CD14-positive monocyte (primary cell): ENCODE data around the gene RFXANK. TPM values are rescaled to one million over a fixed set of nuclear protein-coding genes. Genes with fewer than 3 reads are reported as not detected.

Source experiments
- DNase-seq, 3 donors: peaks; one replicate each; pipeline ENCODE4 v3.0.0-alpha.2; 2011 to 2022
- H2AFZ ChIP-seq: 2 replicates; pipeline ENCODE4 v1.6.0; 2012; ENCODE audit warnings: mild to moderate bottlenecking, low read depth, low read length, inconsistent platforms; ENCODE audit not compliant: insufficient read depth, poor library complexity, severe bottlenecking
- H3K27ac ChIP-seq, 2 donors: 1 replicate in 1 of 2; 2 replicates in 1 of 2; pipeline ENCODE4 v1.5.1; 2012 to 2013; ENCODE audit warnings: low read length in 2 of 2, control low read depth in 1 of 2, inconsistent platforms in 1 of 2, low read depth in 1 of 2, mild to moderate bottlenecking in 1 of 2
- H3K27me3 ChIP-seq, 2 donors: one replicate each; pipeline versions ENCODE4 v1.6.0 to v1.6.1; 2011 to 2013; ENCODE audit warnings: low read length in 2 of 2; ENCODE audit not compliant: control insufficient read depth in 2 of 2, insufficient read depth in 2 of 2
- H3K36me3 ChIP-seq, 2 donors: replicated peaks in 1 of 2; 1 replicate in 1 of 2; 2 replicates in 1 of 2; pipeline versions ENCODE4 v1.5.1 to v1.6.1; 2012 to 2013; ENCODE audit warnings: low read length in 2 of 2, control low read depth in 1 of 2, inconsistent platforms in 1 of 2, mild to moderate bottlenecking in 1 of 2; ENCODE audit not compliant: insufficient read depth in 2 of 2, control insufficient read depth in 1 of 2
- H3K4me1 ChIP-seq, 2 donors: 1 replicate in 1 of 2; 2 replicates in 1 of 2; pipeline versions ENCODE4 v1.5.1 to v1.6.1; 2012 to 2013; ENCODE audit warnings: low read length in 2 of 2, control low read depth in 1 of 2, inconsistent platforms in 1 of 2, mild to moderate bottlenecking in 1 of 2, moderate library complexity in 1 of 2; ENCODE audit not compliant: insufficient read depth in 2 of 2, control insufficient read depth in 1 of 2
- H3K4me2 ChIP-seq: replicated peaks from 2 replicates; pipeline ENCODE3; 2012; ENCODE audit warnings: low read length, moderate library complexity, mild to moderate bottlenecking; ENCODE audit not compliant: poor library complexity, severe bottlenecking; ENCODE audit errors: extremely low read depth
- H3K4me3 ChIP-seq, 3 experiments: fragments of 200-600 bp in 1 of 3; sonication (generic) in 1 of 3; replicated peaks in 1 of 3; 1 replicate in 2 of 3; 2 replicates in 1 of 3; pipeline ENCODE4 v1.5.1; 2011 to 2013; ENCODE audit warnings: low read length in 3 of 3, mild to moderate bottlenecking in 3 of 3, control low read depth in 2 of 3, low read depth in 2 of 3, inconsistent platforms in 1 of 3, moderate library complexity in 1 of 3
- H3K79me2 ChIP-seq: 2 replicates; pipeline ENCODE4 v1.6.0; 2012; ENCODE audit warnings: mild to moderate bottlenecking, control low read depth, inconsistent platforms, low read length, moderate library complexity; ENCODE audit not compliant: insufficient read depth
- H3K9ac ChIP-seq: 2 replicates; pipeline ENCODE4 v1.6.0; 2017; ENCODE audit warnings: low read length, mild to moderate bottlenecking; ENCODE audit not compliant: insufficient read depth, poor library complexity, severe bottlenecking
- H3K9me3 ChIP-seq, 2 donors: replicated peaks in 1 of 2; 1 replicate in 1 of 2; 2 replicates in 1 of 2; pipeline versions ENCODE4 v1.5.1 to v1.6.1; 2012 to 2013; ENCODE audit warnings: low read length in 2 of 2, control low read depth in 1 of 2; ENCODE audit not compliant: control insufficient read depth in 1 of 2, insufficient read depth in 1 of 2
- H4K20me1 ChIP-seq: 2 replicates; pipeline ENCODE4 v1.6.0; 2012; ENCODE audit warnings: mild to moderate bottlenecking, low read length, control low read depth, moderate library complexity; ENCODE audit not compliant: insufficient read depth
- H3K27ac Mint-ChIP-seq, 7 donors: one replicate each; pipeline ENCODE4 v1.8.0; 2020; ENCODE audit warnings: mild to moderate bottlenecking in 7 of 7, mixed read lengths in 7 of 7, moderate library complexity in 6 of 7, inconsistent platforms in 2 of 7
- H3K27me3 Mint-ChIP-seq, 3 donors: one replicate each; pipeline ENCODE4 v1.8.0; 2021 to 2022; ENCODE audit warnings: low read depth in 3 of 3, mild to moderate bottlenecking in 3 of 3, mixed read lengths in 3 of 3, moderate library complexity in 3 of 3, inconsistent platforms in 1 of 3
- H3K36me3 Mint-ChIP-seq, 2 donors: one replicate each; pipeline ENCODE4 v1.8.0; 2020; ENCODE audit warnings: mixed read lengths in 2 of 2, inconsistent platforms in 1 of 2, mild to moderate bottlenecking in 1 of 2
- H3K4me1 Mint-ChIP-seq: one replicate; pipeline ENCODE4 v1.8.0; 2020; ENCODE audit warnings: mild to moderate bottlenecking, mixed read lengths
- H3K4me3 Mint-ChIP-seq, 2 donors: one replicate each; pipeline ENCODE4 v1.8.0; 2020; ENCODE audit warnings: mild to moderate bottlenecking in 2 of 2, mixed read lengths in 2 of 2, moderate library complexity in 1 of 2
- H3K9me3 Mint-ChIP-seq, 7 donors: one replicate each; pipeline ENCODE4 v1.8.0; 2020 to 2022; ENCODE audit warnings: mixed read lengths in 7 of 7, mild to moderate bottlenecking in 6 of 7, moderate library complexity in 6 of 7, inconsistent platforms in 2 of 7
- WGBS: methylation state at CpG from one replicate; pipeline ENCODE4 v1.1.5; 2013; ENCODE audit warnings: missing lambda C conversion rate; ENCODE audit not compliant: insufficient coverage; 5-methylcytosine and 5-hydroxymethylcytosine counted together
- intact Hi-C, 2 donors: fragments of 100-400 bp; cut with micrococcal nuclease; formaldehyde crosslinking; loops; one replicate each; pipeline versions ENCODE4 v1.15.0 to v1.15.1; 2023
- polyA plus RNA-seq, 3 donors: library from polyadenylated mRNA; depleted of rRNA in 1 of 3; unstranded in 2 of 3; stranded (reverse) in 1 of 3; fragments of 300-500 nt in 2 of 3; fragments of >200 nt in 1 of 3; fragmentation: Illumina TruSeq in 2 of 3; gene quantifications; 1 replicate in 2 of 3; 2 replicates in 1 of 3; pipeline ENCODE4 v1.2.3, GENCODE V29; 2012 to 2021
- TF ChIP-seq, protein P1 (sequence below): fragments of 200-600 bp; IDR thresholded peaks from one replicate; pipeline ENCODE4 v1.8.0; 2022; ENCODE audit warnings: antibody characterized with exemption, mild to moderate bottlenecking

The RFXANK gene
- polyA plus RNA-seq, 3 donors, result 62.2 to 98.2 (median 66.6) TPM

DNA sequence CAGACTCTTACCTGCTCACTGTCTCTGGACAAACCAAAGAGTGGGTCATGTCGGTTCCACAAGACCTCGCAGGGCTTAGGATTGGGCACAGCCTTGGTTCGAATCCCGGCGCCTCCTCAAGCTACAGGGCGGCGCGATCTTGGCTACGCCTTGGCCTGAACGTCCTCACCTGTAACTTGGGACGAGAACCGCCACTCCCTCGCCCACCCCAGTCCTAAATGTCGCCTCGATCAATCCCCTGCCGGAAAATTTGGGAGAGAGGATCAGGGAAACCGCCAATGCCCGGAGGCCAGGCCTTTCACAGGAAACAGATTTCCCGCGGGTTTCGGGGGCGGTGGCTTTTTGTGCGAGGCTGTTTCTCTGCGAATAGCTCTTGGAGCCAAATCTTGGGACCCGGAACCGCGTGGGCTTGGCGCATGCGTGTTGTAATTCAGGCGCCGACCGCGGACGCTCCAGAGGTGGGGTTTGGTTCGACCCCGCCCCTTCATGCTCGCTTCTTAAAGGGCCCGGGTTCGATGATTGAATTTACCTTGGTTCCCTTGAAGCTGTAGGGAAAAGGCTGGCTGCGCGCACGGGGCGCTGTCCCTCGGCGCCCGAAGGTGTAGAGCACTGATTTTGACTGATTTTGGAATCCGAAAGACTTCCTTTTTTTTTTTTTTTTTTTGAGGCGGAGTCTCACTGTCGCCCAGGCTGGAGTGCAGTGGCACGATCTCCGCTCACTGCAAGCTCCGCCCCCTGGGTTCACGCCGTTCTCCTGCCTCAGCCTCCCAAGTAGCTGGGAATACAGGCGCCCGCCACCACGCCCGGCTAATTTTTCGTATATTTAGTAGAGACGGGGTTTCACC, 11.2 kb downstream of the RFXANK start, which contains the start of gene NR2C2AP:
TSS of gene NR2C2AP (minus strand) at position 403 of the 845 bp plus-strand sequence. CDS start at position 49, 354 bp downstream.
- intact Hi-C loops, result loop anchor here in 1 of 2 donors (1.0 kb wide), 1 partner anchor 11 kb away; the partner anchor contains the start of genes BORCS8 and RFXANK
- TF ChIP-seq, protein P1, sequence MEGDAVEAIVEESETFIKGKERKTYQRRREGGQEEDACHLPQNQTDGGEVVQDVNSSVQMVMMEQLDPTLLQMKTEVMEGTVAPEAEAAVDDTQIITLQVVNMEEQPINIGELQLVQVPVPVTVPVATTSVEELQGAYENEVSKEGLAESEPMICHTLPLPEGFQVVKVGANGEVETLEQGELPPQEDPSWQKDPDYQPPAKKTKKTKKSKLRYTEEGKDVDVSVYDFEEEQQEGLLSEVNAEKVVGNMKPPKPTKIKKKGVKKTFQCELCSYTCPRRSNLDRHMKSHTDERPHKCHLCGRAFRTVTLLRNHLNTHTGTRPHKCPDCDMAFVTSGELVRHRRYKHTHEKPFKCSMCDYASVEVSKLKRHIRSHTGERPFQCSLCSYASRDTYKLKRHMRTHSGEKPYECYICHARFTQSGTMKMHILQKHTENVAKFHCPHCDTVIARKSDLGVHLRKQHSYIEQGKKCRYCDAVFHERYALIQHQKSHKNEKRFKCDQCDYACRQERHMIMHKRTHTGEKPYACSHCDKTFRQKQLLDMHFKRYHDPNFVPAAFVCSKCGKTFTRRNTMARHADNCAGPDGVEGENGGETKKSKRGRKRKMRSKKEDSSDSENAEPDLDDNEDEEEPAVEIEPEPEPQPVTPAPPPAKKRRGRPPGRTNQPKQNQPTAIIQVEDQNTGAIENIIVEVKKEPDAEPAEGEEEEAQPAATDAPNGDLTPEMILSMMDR, result no peak
- Histone ChIP-seq H3K9me3 (peaks cover 0 to 6% of the 10 kb centered on the region in 2 donors), H3K4me3 (peak within 1 kb of the TSS; percentile 54 to 94 (median 79)), H3K36me3 (peaks cover 14 to 27% of the 10 kb centered on the region in 2 donors), H3K27ac (peak within 1 kb of the TSS; percentile 84 to 87), H3K9ac (peak within 1 kb of the TSS; percentile 78), H4K20me1 (no peaks in the 10 kb centered on the region), H3K4me1 (peaks cover 11 to 19% of the 10 kb centered on the region in 2 donors), H3K27me3 (no peaks in the 10 kb centered on the region), H3K79me2 (peaks cover 15% of the 10 kb centered on the region), H2AFZ (peak within 1 kb of the TSS; percentile 86), H3K4me2 (peak within 1 kb of the TSS; percentile 91)
- peak; percentile 77 to 86 (median 86) for DNase-seq
- Mint-ChIP-seq H3K4me3 (peak within 1 kb of the TSS; percentile 86 to 92), H3K36me3 (peaks cover 13 to 35% of the 10 kb centered on the region in 2 donors), H3K27me3 (peaks cover 4 to 16% (median 9%) of the 10 kb centered on the region in 3 donors), H3K4me1 (peaks cover 26% of the 10 kb centered on the region), H3K9me3 (peaks cover 0 to 15% (median 3%) of the 10 kb centered on the region in 7 donors), H3K27ac (peak within 1 kb of the TSS; percentile 85 to 97 (median 91))
- WGBS, result 10% methylated on average over 51 of the region's 60 CpGs

DNA sequence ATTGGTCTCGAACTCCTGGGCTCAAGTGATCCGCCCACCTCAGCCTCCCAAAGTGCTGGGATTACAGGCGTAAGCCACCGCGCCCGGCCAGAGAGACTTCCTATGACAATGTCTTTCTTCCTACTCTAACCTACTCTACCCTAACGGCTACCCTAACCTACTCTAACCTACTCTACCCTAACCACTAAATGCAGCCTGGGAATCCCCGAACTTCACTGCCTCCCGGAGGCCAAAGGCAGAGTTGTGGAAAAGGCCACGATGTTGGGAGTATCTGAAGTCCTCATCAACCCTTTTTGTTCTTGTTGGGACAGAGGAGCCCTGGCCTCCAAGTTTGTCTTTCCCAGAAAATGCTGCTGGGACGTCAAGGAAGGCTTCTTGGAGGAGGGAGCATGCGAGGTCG, 12.1 kb downstream of the RFXANK start:
- no peak overlapping the region for H3K4me2 ChIP-seq
- peaks cover 26% of the 10 kb centered on the region for H3K4me1 Mint-ChIP-seq
- TF ChIP-seq, protein P1, result no peak
- H3K9me3 Mint-ChIP-seq, result peaks cover 0 to 15% (median 3%) of the 10 kb centered on the region in 7 donors
- H3K4me1 ChIP-seq, result peaks cover 11 to 19% of the 10 kb centered on the region in 2 donors
- intact Hi-C loops, result no loop called here
- H3K27me3 ChIP-seq, result no peaks in the 10 kb centered on the region
- H4K20me1 ChIP-seq, result no peaks in the 10 kb centered on the region
- H2AFZ ChIP-seq, result peak overlapping the region; percentile 29
- peaks cover 4 to 19% (median 10%) of the 10 kb centered on the region in 3 donors for H3K27me3 Mint-ChIP-seq
- peak overlapping the region in 1 of 7 donors; percentile 20 for H3K27ac Mint-ChIP-seq
- no peak for DNase-seq
- no peak overlapping the region for H3K9ac ChIP-seq
- peaks cover 0 to 6% of the 10 kb centered on the region in 2 donors for H3K9me3 ChIP-seq
- H3K36me3 Mint-ChIP-seq, result peaks cover 6 to 26% of the 10 kb centered on the region in 2 donors
- no peak overlapping the region for H3K27ac ChIP-seq
- peaks cover 5 to 18% of the 10 kb centered on the region in 2 donors for H3K36me3 ChIP-seq
- peak overlapping the region; percentile 86 to 92 for H3K4me3 Mint-ChIP-seq
- H3K79me2 ChIP-seq, result peaks cover 15% of the 10 kb centered on the region
- no peak overlapping the region for H3K4me3 ChIP-seq
- 76% methylated on average over 8 of the region's 13 CpGs for WGBS
